Glutamatergic neuron (in vitro differentiated cells): Measurements from ENCODE around the gene DOCK7. TPM values are rescaled to one million over a fixed set of nuclear protein-coding genes. Genes with fewer than 3 reads are reported as not detected.

Experiments
- DNase-seq: peaks from one replicate; pipeline ENCODE4 v3.0.0; 2022
- H3K27ac Mint-ChIP-seq: one replicate; pipeline ENCODE4 v1.8.0; 2020; ENCODE audit warnings: mild to moderate bottlenecking, mixed read lengths, inconsistent platforms; ENCODE audit not compliant: unreplicated experiment
- H3K27me3 Mint-ChIP-seq: one replicate; pipeline ENCODE4 v1.8.0; 2020; ENCODE audit warnings: mild to moderate bottlenecking, moderate library complexity, mixed read lengths, inconsistent platforms; ENCODE audit not compliant: unreplicated experiment
- H3K36me3 Mint-ChIP-seq: one replicate; pipeline ENCODE4 v1.8.0; 2020; ENCODE audit warnings: mild to moderate bottlenecking, mixed read lengths, inconsistent platforms; ENCODE audit not compliant: unreplicated experiment
- H3K4me1 Mint-ChIP-seq: one replicate; pipeline ENCODE4 v1.8.0; 2020; ENCODE audit warnings: mild to moderate bottlenecking, low read depth, mixed read lengths, inconsistent platforms; ENCODE audit not compliant: unreplicated experiment
- H3K4me3 Mint-ChIP-seq: one replicate; pipeline ENCODE4 v1.8.0; 2020; ENCODE audit warnings: mild to moderate bottlenecking, mixed read lengths, inconsistent platforms; ENCODE audit not compliant: unreplicated experiment
- H3K9me3 Mint-ChIP-seq: one replicate; pipeline ENCODE4 v1.8.0; 2020; ENCODE audit warnings: mild to moderate bottlenecking, moderate library complexity, mixed read lengths, inconsistent platforms; ENCODE audit not compliant: unreplicated experiment
- CTCF ChIP-seq: fragments of 200-600 bp; sonication (generic); IDR thresholded peaks from one replicate; pipeline ENCODE4 v1.5.0; 2021; ENCODE audit not compliant: partially characterized antibody, unreplicated experiment
- total RNA-seq: library from RNA; stranded (reverse); fragmentation: NEBNext Ultra II Directional; extraction: Animal tissue kit (Norgen Biotek cat#: 25700); gene quantifications from one replicate; pipeline ENCODE4 v1.2.1, GENCODE V29; 2021; ENCODE audit not compliant: unreplicated experiment

The DOCK7 gene
- total RNA-seq, 1 donor from 2014 or later, result 70.8 TPM

GRCh38 chr1:62448221-62448933, 239.8 kb downstream of the DOCK7 start:
- Mint-ChIP-seq H3K4me1 (no peaks in the 10 kb centered on the region), H3K36me3 (no peaks in the 10 kb centered on the region)
- no peak for TF ChIP-seq CTCF

GRCh38 chr1:62444701-62445100, 243.5 kb downstream of the DOCK7 start:
- Mint-ChIP-seq H3K4me3 (no peak overlapping the region), H3K4me1 (no peaks in the 10 kb centered on the region), H3K36me3 (no peaks in the 10 kb centered on the region), H3K9me3 (no peaks in the 10 kb centered on the region), H3K27ac (no peak overlapping the region), H3K27me3 (no peaks in the 10 kb centered on the region)
- no peak for TF ChIP-seq CTCF
- DNase-seq, result no peak

More at GRCh38 chr1:62448221-62448933, 239.8 kb downstream of the DOCK7 start:
- H3K9me3 Mint-ChIP-seq, result no peaks in the 10 kb centered on the region
- no peaks in the 10 kb centered on the region for H3K27me3 Mint-ChIP-seq
- no peak for DNase-seq
- no peak overlapping the region for H3K4me3 Mint-ChIP-seq
- no peak overlapping the region for H3K27ac Mint-ChIP-seq

GRCh38 chr1:62439652-62440371, 248.4 kb downstream of the DOCK7 start:
- no peak for TF ChIP-seq CTCF
- no peak overlapping the region for H3K4me3 Mint-ChIP-seq
- H3K27me3 Mint-ChIP-seq, result peaks cover 8% of the 10 kb centered on the region
- no peak for DNase-seq
- H3K9me3 Mint-ChIP-seq, result peaks cover 14% of the 10 kb centered on the region
- no peaks in the 10 kb centered on the region for H3K36me3 Mint-ChIP-seq
- H3K4me1 Mint-ChIP-seq, result peaks cover 10% of the 10 kb centered on the region
- H3K27ac Mint-ChIP-seq, result no peak overlapping the region

- H3K27ac Mint-ChIP-seq, result no peak overlapping the region
- H3K4me3 Mint-ChIP-seq, result peak overlapping the region; percentile 88
- H3K4me1 Mint-ChIP-seq, result peaks cover 10% of the 10 kb centered on the region
- H3K27me3 Mint-ChIP-seq, result peaks cover 9% of the 10 kb centered on the region
- DNase-seq, result no peak
- TF ChIP-seq CTCF, result no peak
- peaks cover 16% of the 10 kb centered on the region for H3K9me3 Mint-ChIP-seq
- no peaks in the 10 kb centered on the region for H3K36me3 Mint-ChIP-seq
Measured at GRCh38 chr1:62438163-62438562, 250.0 kb downstream of the DOCK7 start.
